ENCODE measurements around the gene ATP2A1. TPM values are rescaled to one million over a fixed set of nuclear protein-coding genes. Genes with fewer than 3 reads are reported as not detected.

The ATP2A1 gene
- total RNA-seq, 1 experiment from 2014 or later, result 2.9 TPM

- H3K27ac ChIP-seq (ENCODE audit: low read length), result peak overlapping the region; percentile 48
- BruUV-seq (replicated peaks), result no TSS peak
- peaks cover 31% of the 10 kb centered on the region for H3K4me1 ChIP-seq (ENCODE audit: control insufficient read depth, insufficient read depth, low read length)
- no peak overlapping the region for H3K4me3 ChIP-seq (ENCODE audit: low read depth in 2 of 2, low read length in 2 of 2)
- H3K36me3 ChIP-seq (ENCODE audit: control insufficient read depth, insufficient read depth, low read length), result no peaks in the 10 kb centered on the region; the same call in 1 of the 2 replicates
- ChIA-PET CTCF (interaction anchor here (0.6 to 1.3 kb wide), 2 partner anchors 60 to 69 kb away, joined by 3 to 6 read pairs; no protein-coding TSS in a partner anchor), POLR2A (interaction anchor here (0.6 kb wide), 2 partner anchors 13 to 17 kb away, joined by 3 to 10 read pairs; partner anchors contain the start of gene SH2B1)
- intact Hi-C loops (cut with micrococcal nuclease; ENCODE audit: unreplicated experiment), result loop anchor here (10.0 kb wide), 1 partner anchor 69 kb away; no protein-coding TSS in a partner anchor
- no peaks in the 10 kb centered on the region for H3K9me3 ChIP-seq (ENCODE audit: control insufficient read depth, insufficient read depth, low read depth, low read length)
- no peak for TF ChIP-seq REST (IDR thresholded peaks at IDR 0.05; ENCODE audit: insufficient read depth in 1 of 2, low read depth in 2 of 2, low read length in 1 of 2)
- no peak for TF ChIP-seq SIN3A (IDR thresholded peaks at IDR 0.05; ENCODE audit: borderline replicate concordance, insufficient read depth, low read depth, low read length)
- no peak for TF ChIP-seq POLR2AphosphoS5 (IDR thresholded peaks at IDR 0.05; ENCODE audit: low read depth, low read length)
- no peak for TF ChIP-seq TCF7L2 (IDR thresholded peaks at IDR 0.05; ENCODE audit: low read depth, low read length)
- no peak for TF ChIP-seq CTCF (IDR thresholded peaks at IDR 0.05)
- ATAC-seq, result no peak
- in situ Hi-C loops (cut with HindIII; ENCODE audit: low pct_unique_long_range_greater_than_20kb, low sequenced_read_pairs), result no loop called here
- no peak for DNase-seq (ENCODE audit: low read depth, low spot score)
- no peaks in the 10 kb centered on the region for H3K27me3 ChIP-seq (ENCODE audit: control insufficient read depth, insufficient read depth, low read length)
Observed at GRCh38 chr16:28876019-28876659, 2.1 kb upstream of the ATP2A1 start.

- no peak for TF ChIP-seq SIN3A (IDR thresholded peaks at IDR 0.05; ENCODE audit: borderline replicate concordance, insufficient read depth, low read depth, low read length)
- TF ChIP-seq POLR2AphosphoS5 (IDR thresholded peaks at IDR 0.05; ENCODE audit: low read depth, low read length), result no peak
- no peak for TF ChIP-seq CTCF (IDR thresholded peaks at IDR 0.05)
- no peak for TF ChIP-seq REST (IDR thresholded peaks at IDR 0.05; ENCODE audit: insufficient read depth in 1 of 2, low read depth in 2 of 2, low read length in 1 of 2)
- TF ChIP-seq TCF7L2 (IDR thresholded peaks at IDR 0.05; ENCODE audit: low read depth, low read length), result no peak
- no peak overlapping the region for H3K4me3 ChIP-seq (ENCODE audit: low read depth in 2 of 2, low read length in 2 of 2)
- DNase-seq (ENCODE audit: low read depth, low spot score) (no peak), ATAC-seq (no peak)
- H3K4me1 ChIP-seq (ENCODE audit: control insufficient read depth, insufficient read depth, low read length), result peaks cover 31% of the 10 kb centered on the region
- CTCF ChIA-PET, result no interaction called here
- H3K27ac ChIP-seq (ENCODE audit: low read length), result no peak overlapping the region
- no TSS peak for BruUV-seq (replicated peaks)
- no peaks in the 10 kb centered on the region for H3K9me3 ChIP-seq (ENCODE audit: control insufficient read depth, insufficient read depth, low read depth, low read length)
- H3K36me3 ChIP-seq (ENCODE audit: control insufficient read depth, insufficient read depth, low read length), result no peaks in the 10 kb centered on the region; the same call in 1 of the 2 replicates
- H3K27me3 ChIP-seq (ENCODE audit: control insufficient read depth, insufficient read depth, low read length), result no peaks in the 10 kb centered on the region
- intact Hi-C loops (cut with micrococcal nuclease; ENCODE audit: unreplicated experiment), result loop anchor here (10.0 kb wide), 1 partner anchor 68 kb away; no protein-coding TSS in a partner anchor
- POLR2A ChIA-PET, result interaction anchor here (0.5 kb wide), 1 partner anchor 13 kb away, joined by 3 read pairs; the partner anchor contains the start of gene SH2B1
- in situ Hi-C loops (cut with HindIII; ENCODE audit: low pct_unique_long_range_greater_than_20kb, low sequenced_read_pairs), result no loop called here
Observed at GRCh38 chr16:28876973-28877654, 1.2 kb upstream of the ATP2A1 start.

Measured in Panc1 (cell line).